Measurements from ENCODE around the gene MGAT1.

Gene MGAT1

DNA sequence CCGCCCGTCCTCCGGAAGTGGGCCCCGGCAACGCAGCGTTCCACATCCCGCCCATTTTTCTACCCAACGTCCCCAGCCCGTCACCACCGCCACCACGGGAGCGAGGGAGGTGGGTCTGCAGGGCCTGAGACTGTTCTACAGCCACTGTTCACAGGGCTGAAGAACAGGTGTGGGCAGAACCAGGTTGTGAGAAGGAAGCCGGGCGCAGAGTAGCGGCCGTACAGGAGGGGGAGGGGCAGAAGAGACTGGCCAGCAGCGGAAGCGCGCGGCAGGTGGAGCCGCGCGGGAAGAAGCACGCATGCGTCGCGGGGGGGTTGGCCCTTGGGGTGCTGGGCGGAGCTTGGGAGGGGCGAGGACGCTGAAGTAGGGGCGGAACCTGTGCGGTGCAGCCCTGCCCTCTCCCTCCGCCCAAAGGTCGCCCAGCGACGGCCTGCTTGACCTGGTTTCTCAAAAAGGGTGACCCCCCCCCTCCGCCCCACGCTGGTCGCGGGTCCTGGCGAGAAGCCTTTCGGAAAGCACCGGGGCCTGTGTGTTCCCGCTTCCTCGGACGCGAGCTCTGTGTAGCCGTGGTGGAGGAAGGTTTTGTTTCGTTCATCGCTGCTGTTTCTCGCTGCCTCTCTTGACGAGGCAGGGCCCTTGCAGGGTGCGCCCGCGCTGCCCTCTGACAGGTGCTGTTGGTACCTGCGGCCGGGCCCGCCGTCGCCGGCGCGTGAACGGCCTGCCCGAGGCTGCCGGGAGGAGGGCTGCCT lies 7.8 kb upstream of the MGAT1 start:
- peak overlapping the region; percentile 86 for H3K4me3 ChIP-seq (ENCODE audit: control insufficient read depth, low read depth, low read length)
- peak; percentile 66 for DNase-seq (ENCODE audit: low read depth)
- TF ChIP-seq, protein P1, sequence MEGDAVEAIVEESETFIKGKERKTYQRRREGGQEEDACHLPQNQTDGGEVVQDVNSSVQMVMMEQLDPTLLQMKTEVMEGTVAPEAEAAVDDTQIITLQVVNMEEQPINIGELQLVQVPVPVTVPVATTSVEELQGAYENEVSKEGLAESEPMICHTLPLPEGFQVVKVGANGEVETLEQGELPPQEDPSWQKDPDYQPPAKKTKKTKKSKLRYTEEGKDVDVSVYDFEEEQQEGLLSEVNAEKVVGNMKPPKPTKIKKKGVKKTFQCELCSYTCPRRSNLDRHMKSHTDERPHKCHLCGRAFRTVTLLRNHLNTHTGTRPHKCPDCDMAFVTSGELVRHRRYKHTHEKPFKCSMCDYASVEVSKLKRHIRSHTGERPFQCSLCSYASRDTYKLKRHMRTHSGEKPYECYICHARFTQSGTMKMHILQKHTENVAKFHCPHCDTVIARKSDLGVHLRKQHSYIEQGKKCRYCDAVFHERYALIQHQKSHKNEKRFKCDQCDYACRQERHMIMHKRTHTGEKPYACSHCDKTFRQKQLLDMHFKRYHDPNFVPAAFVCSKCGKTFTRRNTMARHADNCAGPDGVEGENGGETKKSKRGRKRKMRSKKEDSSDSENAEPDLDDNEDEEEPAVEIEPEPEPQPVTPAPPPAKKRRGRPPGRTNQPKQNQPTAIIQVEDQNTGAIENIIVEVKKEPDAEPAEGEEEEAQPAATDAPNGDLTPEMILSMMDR (IDR thresholded peaks at IDR 0.05; ENCODE audit: control insufficient read depth, insufficient read depth, low read depth, low read length, missing control alignments), result no peak

DNA sequence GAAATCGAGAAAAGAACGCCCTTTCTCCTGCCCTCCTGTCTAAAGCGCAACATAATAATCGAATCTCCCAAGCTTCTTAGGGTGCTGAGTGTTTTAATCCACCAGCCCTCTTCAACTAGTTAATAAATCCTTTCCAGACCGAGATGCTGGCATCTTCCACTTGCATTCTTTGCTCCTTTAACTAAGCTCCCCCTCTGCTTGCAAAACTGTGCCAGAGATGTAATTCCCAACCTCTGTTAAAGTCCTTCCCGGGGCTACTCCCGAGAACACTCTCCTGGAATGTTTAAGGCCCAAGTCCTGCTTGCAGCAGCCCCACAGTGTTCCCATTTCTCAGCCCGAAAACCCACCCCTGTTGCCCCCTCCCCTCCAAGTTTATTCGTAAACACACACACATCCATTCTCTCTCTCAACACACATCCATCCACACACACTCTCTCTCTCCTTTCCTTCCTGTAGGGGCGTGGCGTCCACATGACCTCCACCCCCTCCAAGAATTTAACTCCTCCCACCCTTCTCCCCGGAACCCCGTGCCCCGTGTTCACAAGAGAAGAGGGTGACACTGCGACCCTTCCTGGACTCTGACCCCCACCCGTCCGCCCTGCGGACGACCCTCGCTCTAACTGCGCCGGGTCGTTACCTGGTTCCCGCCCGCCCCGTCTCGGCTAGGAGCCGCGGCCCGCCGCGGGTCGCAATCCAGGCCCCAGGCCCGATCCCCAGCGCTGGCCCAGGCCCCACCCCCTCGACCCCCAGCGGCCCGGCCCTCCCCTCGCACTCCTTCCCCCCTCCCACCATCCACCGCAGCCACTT lies 7.0 kb upstream of the MGAT1 start:
- TF ChIP-seq, protein P1 (IDR thresholded peaks at IDR 0.05; ENCODE audit: control insufficient read depth, insufficient read depth, low read depth, low read length, missing control alignments), result no peak
- no peak for DNase-seq (ENCODE audit: low read depth)
- H3K4me3 ChIP-seq (ENCODE audit: control insufficient read depth, low read depth, low read length), result peak overlapping the region; percentile 86

DNA sequence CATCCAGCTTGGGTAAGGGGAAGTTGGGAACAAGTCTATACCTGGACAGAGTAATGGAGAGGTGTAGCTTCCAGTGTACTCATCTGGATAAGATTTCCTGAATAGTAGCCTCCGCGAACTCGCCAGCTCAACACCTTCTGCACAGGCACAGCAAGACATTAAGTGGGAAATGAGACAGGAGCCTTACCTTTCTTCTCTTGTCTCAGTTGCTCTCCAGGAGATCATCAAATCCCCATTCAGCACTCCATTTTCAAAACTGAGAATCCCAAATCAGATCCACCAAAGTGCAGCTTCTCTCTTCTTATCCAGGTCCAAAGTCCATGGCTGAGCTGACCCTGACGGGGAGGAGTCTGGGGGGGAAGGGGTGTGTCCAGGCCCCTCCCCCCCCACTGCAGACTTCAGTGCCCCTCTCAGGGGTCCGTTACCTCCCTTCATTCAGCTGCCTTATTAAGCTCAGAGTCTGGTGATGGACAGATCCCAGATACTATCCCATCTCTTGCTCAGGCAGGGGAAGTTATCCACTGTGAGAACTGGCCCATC lies 5.9 kb upstream of the MGAT1 start:
- TF ChIP-seq, protein P1 (IDR thresholded peaks at IDR 0.05; ENCODE audit: control insufficient read depth, insufficient read depth, low read depth, low read length, missing control alignments), result no peak
- no peak for DNase-seq (ENCODE audit: low read depth)
- peak overlapping the region; percentile 86 for H3K4me3 ChIP-seq (ENCODE audit: control insufficient read depth, low read depth, low read length)

DNA sequence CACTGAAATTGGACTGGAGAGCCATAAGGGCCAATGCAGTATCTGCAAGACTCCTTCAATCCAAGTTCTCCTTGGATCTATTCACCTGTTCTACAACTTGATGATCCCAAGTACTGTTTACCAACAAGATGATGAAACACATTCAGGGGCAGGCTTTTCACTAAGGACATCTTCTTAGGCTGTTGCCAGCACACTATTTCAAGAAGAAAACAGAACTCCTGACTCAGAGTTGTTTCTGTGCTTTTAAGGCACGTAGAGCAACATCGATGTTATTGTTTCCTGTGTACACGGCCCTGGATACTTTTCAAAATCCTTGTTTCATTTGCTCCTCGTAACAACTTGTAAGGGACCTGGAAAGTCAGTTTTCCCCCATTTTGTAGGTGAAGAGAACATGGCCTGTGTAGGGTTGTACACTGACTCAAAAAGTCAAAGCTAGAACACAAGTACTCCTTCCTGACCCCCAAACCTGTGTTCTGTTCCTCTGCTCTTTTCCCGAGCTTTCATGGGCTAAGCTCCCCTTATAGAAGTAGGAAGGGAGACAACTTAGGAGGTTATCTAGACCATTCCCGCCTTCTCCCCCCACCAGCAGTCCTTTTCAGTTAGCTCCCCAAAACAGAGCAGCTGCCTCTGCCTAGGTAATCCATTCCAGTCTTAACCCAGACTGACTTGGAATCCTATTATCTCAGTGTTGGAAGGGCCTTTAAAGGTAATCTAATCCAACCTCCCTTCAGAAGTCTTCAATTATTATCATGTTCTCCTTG lies 5.2 kb upstream of the MGAT1 start:
- H3K4me3 ChIP-seq (ENCODE audit: control insufficient read depth, low read depth, low read length), result peak overlapping the region; percentile 7
- DNase-seq (ENCODE audit: low read depth), result no peak
- TF ChIP-seq, protein P1 (IDR thresholded peaks at IDR 0.05; ENCODE audit: control insufficient read depth, insufficient read depth, low read depth, low read length, missing control alignments), result no peak

DNA sequence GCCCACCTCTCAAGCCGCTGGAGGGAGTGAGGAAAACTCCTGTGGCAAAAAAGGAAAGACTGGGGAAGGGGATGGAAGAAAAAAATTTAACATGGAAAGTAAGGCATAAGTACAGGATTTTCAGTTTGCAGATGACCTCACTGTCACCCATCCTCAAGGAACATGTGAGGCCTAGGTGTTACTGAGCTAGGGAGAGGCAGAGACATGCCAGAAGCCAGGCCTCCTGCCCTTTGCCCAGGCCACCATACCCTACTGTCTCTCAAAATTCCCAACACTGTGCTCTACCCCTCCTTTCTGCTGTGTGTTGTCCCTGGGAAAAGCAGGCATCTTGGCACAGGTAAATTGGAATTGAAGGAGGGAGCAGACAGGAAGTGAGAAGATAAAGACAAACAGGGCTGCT lies 4.4 kb upstream of the MGAT1 start:
- TF ChIP-seq, protein P1 (IDR thresholded peaks at IDR 0.05; ENCODE audit: control insufficient read depth, insufficient read depth, low read depth, low read length, missing control alignments), result no peak
- H3K4me3 ChIP-seq (ENCODE audit: control insufficient read depth, low read depth, low read length), result no peak overlapping the region
- DNase-seq (ENCODE audit: low read depth), result no peak

DNA sequence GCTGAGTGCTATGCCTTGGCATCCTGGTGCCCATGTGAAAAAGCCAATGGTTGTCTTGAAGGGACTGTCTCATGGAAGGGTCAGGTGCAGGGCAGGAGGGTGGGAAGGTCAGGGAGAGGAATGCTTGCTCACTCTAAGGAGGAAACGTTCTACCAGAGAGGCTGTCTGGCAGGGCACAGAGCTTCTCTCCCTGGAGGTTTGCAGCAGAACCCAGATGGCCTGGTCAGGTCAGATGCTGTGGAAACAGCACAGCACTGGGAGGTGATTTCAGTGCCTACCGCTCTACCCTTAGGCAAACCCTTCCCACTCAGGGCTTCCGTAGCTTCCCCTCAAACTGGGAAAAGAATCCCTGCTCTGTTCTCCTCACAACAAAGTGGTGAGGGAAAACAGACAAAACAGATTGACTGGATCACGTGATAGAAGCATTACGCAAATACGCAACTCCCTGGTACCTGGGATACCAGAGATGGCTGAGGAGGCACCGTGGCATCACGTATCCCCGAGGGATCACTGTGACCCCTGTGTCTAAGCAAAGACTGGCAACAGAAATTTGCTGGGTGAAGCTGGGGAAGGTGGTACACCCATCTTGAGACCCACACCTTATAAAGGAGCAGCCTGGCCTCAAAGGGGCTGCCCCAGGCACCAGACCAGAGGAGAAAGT lies 3.9 kb upstream of the MGAT1 start:
- H3K4me3 ChIP-seq (ENCODE audit: control insufficient read depth, low read depth, low read length), result no peak overlapping the region
- TF ChIP-seq, protein P1 (IDR thresholded peaks at IDR 0.05; ENCODE audit: control insufficient read depth, insufficient read depth, low read depth, low read length, missing control alignments), result no peak
- no peak for DNase-seq (ENCODE audit: low read depth)
